HG02943 (cell line): ENCODE measurements around the gene GUCY2F.

Experiments
- ATAC-seq: cut with Tn5 transposase; IDR thresholded peaks from one replicate; pipeline ENCODE4 v1.9.1; 2021; ENCODE audit warnings: mild to moderate bottlenecking, low read depth, moderate library complexity; ENCODE audit not compliant: unreplicated experiment

GUCY2F gene

GRCh38 chrX:109344678-109345077, 137.2 kb downstream of the GUCY2F start:
- ATAC-seq, result no peak

GRCh38 chrX:109344101-109344500, 137.8 kb downstream of the GUCY2F start:
- ATAC-seq, result no peak

GRCh38 chrX:109343671-109344070, 138.2 kb downstream of the GUCY2F start:
- no peak for ATAC-seq

GRCh38 chrX:109336141-109336540, 145.7 kb downstream of the GUCY2F start:
- no peak for ATAC-seq

- no peak for ATAC-seq
Measured at GRCh38 chrX:109327251-109327650, 154.6 kb downstream of the GUCY2F start.
